Medulla oblongata (tissue), 1 donor: ENCODE measurements around the gene OAS2.

Source experiments
- DNase-seq: peaks from one replicate; pipeline ENCODE4 v3.0.0-alpha.2; 2015; ENCODE audit errors: extremely low spot score

The OAS2 gene

GRCh38 chr12:113057565-113058485 is 79.5 kb downstream of the OAS2 start:
- no peak for DNase-seq

GRCh38 chr12:113058553-113058952 is 80.2 kb downstream of the OAS2 start:
- DNase-seq: no peak

- no peak for DNase-seq
Observed at GRCh38 chr12:113059071-113059595, 80.8 kb downstream of the OAS2 start.

GRCh38 chr12:113060336-113060960 is 82.1 kb downstream of the OAS2 start:
- DNase-seq: no peak

GRCh38 chr12:113061061-113061694 is 82.9 kb downstream of the OAS2 start:
- DNase-seq: no peak
